CD4-positive, alpha-beta T cell treated with Interleukin-4 for 1 hour (primary cell): ENCODE data around the gene RIPOR3.
"Not testable (repeated sequence)": the region's sequence is repeated elsewhere in the genome, so short reads cannot be mapped to it uniquely, and the experiment has no call there.

Source experiments
- DNase-seq, 2 donors: peaks; one replicate each; pipeline ENCODE4 v3.0.0-alpha.2; 2020 to 2022

Gene RIPOR3

DNA sequence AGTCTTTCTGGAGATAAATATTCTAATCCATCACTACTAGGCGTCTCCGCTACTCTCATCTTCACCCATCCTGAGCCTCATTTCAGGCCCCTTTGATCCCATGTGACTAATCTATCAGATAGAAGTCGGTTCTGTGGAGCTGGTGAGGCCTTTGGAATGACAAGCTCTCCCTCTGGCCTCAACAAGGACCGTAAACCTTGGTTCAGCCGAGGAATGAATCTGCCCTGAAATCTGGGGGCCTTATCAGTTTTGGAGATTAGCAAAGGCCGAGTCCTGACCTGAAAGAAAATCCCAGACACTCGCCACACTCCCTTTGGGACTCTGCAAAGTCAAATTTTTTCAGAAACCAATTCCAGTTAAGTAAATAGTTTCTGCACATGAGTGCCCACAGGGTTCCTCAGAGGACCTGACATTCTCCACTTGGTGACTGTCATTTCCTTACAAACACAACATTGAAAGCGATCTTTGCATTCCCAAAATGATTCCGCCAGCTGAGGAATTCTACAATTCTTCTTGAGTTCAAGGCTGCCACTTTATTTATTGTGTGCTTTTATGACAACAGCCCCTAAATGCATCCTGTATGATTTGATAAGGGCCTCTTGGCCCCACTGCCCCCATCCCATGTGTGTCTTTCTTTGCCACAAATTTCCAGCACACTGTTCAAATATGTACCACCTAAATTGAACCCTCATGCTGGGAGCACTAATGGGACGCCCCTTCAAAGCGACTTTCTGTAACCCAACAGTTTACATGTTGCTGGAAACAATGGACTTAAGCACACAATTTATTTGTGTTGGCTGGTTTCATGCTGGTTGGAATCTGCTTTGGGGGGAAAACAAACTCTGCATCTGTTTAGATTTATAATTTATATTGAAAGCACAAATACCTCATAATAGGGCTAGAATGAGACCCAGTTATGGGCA lies 10.0 kb upstream of the RIPOR3 start:
- DNase-seq, result no peak

DNA sequence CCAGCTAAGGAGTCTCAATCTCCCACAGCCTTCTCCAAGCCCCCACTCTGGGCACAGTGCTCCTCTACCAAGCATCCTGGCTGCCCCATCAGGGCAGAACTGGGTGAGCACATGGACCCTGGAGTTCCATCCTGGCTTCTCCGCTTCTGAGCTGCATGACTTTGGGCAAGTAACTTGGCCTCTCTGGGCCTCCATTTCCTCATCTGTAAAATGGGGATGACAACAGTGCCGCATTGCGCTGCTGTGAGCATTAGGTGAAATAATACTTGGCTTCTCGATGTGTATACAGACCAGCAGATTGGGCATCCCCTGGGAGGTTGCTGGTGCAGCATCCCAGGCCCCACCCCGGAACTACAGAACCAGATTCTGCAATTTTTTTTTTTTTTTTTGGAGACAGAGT lies 8.3 kb upstream of the RIPOR3 start:
- no peak for DNase-seq

DNA sequence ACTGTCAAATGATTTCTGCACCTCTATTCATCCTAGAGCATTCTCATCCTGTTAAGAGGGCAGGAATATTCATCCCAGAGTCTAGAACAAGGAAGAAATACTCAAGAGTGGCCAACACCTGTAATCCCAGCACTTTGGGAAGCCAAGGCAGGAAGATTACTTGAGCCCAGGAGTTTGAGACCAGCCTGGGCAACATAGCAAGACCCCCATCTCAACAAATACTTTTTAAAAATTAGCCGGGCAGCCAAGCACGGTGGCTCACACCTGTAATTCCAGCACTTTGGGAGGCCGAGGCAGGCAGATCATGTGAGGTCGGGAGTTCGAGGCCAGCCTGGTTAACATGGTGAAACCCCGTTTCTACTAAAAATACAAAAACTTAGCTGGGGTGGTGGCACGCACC lies 6.9 kb upstream of the RIPOR3 start:
- not testable (repeated sequence) for DNase-seq

DNA sequence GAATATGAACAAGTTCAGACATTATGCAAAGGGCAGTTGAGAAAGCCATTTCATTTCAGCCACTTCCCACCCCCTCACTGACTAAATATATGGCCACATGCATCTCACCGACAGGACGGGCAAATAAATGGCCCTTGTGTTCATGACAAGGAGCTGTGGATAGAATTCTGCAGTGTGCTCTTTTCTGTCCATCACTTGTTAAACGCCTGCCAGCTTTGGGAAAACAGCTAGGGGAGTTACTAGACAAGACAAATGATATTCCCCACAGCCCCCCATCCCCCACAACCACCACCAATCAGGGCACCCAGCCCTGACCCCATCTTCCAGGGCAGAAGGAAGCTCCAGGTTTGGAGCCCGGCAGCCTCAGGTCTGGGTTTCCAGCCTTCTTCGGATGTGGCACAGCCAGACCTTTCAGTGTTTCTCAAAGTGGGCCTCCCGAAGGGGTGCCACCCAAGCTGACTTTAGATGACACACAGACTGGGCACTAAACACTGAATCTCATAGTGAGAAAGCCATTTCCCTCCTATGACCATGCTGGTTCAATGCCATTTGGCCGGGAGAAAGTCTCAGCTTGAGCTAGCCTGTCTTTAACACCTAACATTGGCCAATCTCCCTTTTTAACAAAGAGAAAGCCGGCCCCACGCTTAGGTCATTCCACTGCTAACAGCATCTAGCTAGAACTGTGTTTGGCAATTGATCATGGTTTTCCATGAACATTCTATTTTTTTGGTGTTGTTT lies 4.0 kb upstream of the RIPOR3 start:
- no peak for DNase-seq

DNA sequence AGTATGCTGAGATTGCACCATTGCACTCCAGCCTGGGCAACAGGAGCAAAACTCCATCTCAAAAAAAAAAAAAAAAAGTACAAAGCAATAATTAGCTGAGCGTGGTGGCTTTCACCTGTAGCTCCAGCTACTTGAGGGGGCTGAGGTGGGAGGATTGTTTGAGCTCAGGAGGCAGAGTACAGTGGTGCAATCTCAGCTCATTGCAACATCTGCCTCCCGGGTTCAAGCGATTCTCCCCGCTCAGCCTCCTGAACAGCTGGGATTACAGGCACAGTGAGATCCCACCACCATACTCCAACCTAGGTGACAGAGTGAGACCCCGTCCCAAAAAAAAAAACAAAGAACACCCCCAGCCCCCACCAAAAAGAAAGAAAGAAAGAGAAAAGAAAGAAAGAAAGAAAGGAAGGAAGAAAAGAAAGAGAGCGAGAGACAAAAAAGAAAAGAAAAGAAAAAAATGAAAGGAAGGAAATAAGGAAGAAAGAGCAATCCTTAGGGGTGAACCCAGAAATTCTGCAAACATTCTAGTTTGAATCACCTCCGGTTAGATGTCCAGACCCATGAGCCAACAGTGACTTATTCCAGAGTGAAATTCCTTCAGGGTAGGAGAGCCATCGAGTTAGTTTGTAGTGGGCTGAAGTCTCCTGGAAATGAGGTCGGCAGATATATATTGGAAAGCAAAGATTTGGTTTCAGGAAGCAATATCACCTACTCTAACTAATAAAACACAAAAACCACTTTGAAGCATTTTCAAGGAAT lies 3.2 kb upstream of the RIPOR3 start:
- DNase-seq, result no peak

DNA sequence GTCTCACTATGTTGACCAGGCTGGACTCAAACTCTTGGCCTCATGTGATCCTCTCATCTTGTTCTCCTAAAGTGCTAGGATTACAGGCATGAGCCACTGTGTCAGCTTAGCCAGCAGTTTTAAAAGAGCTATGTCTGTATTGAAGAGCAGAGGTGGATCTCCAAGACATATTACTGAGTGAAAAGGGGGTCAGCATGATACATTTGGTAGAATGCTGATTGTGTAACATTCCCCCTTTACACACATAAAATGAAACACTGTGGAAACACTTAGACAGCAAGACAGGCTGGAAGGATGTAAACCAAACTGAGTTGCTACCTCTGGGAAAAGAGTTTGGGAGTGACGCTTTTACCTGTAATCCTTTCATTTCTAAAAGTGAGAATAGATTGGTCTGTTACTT lies 1.7 kb upstream of the RIPOR3 start:
- no peak for DNase-seq

DNA sequence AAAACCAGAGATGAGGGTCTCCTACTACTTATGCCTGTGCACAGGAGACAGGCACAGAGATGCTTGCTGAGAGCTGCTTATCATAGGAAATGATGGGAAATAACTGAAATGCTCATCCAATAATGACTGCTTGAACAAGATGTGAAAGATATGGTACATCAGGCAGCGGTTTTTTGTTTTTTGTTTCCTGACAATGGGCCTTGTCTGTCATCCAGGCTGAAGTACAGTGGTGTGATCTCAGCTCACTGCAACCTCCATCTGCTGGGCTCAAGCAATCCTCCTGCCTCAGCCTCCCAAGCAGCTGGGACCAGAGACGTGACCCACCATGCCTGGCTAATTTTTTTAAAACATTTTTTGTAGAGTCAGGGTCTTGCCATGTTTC lies 1.2 kb upstream of the RIPOR3 start:
- no peak for DNase-seq

DNA sequence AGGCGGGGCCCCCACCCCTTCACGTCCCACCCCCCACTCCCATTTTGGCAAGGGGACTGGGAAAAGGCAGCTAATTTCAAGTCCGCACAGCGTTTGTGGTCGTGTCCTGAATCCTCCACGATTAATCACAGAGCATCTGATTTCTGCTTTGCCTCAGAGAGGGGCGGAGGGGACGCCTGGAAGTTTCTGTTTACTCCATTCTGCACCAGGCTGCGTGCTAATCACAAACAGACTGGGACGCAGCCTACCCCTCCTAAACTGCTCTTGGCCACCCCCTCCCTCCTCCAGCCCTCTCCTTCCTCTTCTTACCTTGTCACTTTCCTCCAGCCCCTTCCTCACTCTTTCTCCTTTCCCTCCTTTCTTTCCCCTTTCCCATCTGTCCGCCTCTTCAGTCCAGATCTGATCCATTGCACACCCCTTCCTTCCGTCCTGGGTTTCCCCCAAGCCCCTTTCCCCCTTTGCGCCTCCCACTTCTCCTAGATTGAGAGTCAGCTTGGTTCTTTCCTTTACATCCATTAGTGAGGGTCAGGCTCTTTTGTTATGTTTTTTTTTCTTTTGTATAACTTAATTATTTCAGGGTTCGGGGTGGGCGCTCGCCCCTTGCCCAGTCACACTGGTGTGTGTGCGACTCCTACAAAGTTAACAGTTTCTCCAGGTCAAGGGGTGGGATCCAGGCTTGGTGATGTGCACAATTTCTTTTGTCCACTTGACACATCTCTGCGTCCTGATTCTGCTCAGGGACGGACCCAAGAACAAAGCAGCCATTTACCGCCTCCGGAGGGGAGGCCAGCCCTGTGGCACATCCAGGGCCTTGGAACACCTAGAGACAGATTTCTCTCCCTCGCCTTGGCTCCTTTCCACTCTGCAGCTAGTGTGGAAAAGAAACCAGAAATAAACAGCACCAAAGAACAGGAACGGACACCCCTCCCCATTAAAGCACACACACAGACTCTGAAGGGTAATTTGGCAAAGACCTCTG lies 520 bp upstream of the RIPOR3 start:
- DNase-seq, result no peak

DNA sequence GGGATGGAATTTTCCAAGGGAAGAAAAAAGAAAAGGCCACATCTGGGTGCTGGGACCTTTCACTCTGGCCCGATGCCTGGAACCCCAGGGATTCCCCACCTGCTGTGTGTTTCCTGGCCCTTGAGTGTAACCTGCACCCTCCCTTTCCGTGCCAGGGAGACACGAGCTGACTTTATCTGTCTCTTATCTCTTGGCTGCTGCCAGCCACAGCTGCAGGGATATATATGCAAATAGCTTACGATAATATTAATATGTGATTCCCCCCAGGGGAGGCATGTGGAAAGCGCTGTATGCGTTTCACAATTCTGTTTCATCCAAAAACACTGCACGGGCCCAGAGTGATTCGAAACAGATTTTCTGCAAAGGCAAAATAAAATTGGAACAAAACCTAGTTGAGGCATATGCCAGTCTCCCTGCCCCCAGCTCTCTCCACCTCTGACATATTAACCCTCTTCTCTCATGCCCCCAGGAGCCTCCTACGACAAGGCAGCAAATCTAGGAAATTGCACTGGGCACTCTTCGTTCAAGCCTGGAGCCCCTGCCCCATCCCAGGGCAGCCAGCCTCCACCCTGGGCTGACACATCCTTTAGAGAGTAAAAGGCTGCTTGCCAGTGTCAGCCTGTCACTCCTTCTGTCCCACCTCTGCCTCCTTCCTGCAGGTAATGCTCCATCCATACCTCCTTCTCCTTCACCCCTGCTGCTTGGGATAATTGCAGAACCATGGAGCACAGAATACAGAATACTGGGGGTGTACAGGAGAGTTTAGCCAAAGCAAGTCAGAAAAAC lies 1.3 kb downstream of the RIPOR3 start:
- no peak for DNase-seq

DNA sequence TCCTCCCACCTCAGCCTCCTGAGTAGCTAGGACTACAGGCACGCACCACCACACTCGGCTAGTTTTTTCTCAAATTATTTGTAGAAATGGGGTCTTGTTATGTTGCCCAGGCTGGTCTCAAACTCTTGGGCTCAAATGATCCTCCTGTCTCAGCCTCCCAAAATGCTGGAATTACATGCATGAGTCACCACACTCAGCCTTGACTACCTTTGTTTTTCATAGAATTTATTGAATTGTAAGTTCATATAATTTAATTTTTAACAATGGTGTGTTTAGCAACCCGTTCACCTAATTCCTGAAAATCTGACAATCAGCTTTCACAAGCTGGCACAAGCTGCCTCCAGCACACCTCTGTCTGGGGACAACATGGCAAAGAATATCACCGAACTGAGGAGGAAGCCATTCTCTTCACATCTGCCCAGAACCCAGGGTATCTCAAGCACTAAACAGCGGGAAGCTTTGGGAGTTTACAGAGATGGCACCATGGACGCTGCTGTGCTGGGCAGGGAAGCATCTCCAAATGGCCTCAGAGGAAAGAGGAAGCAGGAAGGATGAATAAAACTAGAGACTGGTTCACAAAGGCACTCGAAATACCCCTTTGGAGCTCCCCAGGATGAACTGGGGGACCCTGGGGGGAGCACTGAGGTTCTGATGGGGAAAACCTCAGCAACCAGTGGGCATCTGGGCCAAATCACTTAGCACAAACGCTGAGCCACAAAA lies 2.9 kb downstream of the RIPOR3 start:
- DNase-seq, result no peak

DNA sequence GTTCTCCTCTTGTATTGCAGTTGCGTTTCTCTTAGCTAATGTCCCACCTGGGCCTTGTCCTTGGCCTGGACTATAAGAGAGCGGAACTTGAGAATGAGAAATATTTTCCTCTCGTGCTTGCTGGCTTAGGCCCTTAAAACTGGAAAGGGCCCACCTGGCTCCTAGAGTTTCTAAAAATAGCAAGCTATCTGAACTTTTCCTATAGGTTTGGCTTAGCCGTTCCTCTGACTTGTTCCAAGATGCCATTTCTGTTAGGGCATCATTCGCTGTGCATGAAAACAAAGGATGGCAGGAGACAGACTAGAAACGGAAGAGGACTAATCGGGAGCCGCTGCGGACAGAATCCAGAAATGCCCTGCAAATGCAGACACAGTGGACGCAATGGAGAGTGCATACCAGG lies 4.5 kb downstream of the RIPOR3 start:
- no peak for DNase-seq

DNA sequence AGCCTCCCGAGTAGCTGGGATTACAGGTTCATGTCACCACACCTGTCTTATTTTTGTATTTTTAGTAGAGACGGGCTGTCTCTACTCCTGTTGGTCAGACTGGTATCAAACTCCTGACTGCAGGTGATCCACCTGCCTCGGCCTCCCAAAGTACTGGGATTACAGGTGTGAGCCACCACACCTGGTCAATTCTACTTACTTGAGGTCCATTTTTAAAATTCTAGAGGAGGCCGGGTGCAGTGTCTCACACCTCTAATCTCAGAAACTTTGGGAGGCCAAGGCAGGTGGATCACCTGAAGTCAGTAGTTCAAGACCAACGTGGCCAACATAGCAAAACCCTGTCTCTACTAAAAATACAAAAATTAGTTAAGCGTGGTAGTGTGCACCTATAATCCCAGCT lies 7.8 kb downstream of the RIPOR3 start:
- DNase-seq, result no peak

DNA sequence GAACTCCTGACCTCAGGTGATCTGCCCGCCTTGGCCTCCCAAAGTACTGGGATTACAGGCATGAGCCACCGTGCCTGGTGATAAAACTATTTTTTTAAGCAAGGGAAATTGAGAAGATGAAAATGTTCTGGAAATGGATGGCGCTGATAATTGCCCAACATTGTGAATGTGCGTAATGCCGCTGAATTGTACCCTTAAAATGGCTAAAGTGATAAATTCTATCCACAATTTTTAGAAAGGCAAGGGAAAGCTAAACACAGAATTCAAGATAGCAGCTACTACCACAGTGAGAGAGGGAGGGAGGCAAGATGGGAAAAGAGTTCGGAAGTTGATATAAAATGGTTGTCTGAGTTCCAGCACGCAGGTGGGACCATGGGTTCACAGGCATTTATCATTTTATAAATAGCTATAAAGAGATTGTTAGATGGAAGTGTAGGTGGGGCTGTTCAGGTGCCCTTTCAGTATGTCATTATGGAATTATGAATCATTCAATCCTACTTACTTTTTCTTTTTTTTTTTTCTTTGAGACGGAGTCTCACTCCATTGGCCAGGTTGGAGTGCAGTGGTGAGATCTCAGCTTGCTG lies 8.3 kb downstream of the RIPOR3 start:
- no peak for DNase-seq

DNA sequence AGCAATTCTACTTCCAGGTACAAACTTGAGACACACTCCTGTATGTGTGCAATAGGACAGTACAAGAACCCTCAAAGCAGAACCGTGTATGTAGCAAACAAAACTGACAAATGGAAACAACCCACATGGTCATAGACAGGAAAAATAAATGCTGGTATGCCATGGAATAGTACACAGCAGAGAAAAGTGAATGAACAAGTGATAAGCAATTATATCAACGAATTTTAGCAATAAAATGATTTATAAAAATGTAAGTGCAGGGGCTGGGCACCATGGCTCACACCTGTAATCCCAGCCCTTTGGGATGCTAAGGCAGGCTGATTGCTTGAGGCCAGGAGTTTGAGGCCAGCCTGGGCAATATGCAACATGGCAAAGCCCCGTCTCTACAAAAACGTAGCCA lies 9.3 kb downstream of the RIPOR3 start:
- DNase-seq, result no peak

DNA sequence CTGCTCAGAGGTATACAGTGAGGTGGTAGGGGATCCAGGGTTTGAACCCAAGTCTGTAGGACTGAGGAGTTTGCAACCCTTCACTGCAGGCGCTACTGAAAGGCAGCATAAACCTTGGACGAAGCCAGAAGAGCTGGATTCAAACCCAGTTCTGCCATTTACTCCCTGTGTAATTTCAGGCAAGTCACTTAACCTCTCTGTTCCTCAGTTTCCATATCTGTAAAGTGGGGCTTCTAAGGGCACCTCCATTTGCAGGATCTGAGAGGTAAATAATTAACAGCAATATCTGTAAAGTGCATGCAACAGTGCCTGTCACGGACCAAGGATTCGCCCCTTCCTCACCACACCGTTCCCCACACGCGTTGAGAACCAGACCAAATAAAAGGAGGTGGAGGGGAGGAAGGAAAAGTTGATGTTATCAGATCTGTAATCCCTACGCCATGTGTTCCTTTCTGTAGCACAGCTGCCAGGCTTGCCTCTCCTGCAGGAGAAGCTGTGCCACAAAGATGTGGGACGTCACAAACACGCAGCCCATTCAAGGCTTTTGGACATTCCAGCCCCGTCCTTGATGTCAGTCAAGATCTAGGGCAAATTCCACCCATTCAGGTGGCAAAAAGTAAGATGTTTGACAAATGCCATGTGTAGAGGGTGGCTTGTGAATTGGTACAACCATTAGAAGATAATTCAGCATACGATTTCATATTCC lies 9.8 kb downstream of the RIPOR3 start:
- no peak for DNase-seq

DNA sequence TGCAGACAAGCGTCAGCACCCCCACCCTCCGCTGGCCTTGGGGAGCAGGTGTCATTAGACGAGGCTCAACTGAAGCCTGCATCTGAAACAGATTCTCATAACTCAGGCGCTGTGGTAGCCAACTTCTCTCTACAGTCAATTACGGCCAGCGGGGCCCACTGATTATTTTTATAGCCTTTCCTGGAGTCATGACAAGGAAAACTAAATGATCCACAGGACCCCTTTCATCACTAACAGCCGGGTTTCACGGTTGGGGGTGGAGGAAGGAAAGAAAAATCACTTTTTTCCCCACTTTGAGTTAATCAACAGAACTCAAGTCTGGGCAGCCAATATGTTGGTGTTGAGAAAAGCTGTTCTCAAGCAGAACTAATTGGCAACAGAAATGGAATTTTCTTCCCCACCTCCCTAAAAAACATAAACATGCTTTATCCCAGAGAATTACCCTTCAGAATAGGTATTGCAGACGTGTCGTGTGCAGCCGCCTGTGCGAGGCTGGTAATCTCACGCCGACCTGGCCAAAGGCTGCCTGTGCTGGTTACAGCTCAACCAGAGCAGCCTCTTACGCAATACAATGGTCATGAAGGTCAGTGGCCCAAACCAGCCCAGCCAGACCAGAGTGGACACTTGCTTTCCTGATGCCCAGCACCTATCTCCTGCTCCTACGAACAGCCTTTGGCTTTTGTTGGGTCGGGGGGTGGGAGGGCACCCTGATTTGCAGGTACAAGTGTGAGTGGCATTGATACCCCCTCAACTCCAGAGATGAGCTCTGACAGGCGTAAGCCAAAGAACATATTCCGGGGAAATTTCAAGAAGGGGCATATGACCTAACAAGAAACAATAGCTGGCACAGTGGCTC lies 11.0 kb downstream of the RIPOR3 start:
- no peak for DNase-seq

DNA sequence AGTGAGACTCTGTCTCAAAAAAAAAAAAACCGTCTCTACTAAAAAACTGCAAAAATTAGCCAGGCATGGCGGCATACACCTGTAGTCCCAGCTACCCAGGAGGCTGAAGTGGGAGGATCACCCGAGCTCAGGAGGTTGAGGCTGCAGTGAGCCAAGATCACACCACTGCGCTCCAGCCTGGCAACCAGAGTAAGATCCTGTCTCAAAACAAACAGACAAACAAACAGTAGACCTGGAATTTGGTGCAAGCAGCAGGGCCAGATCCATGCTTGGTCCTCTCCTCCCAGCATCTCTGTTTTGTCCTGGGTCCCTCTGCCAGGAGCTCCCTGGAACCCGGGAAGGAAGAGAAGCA lies 11.6 kb downstream of the RIPOR3 start:
- no peak for DNase-seq

DNA sequence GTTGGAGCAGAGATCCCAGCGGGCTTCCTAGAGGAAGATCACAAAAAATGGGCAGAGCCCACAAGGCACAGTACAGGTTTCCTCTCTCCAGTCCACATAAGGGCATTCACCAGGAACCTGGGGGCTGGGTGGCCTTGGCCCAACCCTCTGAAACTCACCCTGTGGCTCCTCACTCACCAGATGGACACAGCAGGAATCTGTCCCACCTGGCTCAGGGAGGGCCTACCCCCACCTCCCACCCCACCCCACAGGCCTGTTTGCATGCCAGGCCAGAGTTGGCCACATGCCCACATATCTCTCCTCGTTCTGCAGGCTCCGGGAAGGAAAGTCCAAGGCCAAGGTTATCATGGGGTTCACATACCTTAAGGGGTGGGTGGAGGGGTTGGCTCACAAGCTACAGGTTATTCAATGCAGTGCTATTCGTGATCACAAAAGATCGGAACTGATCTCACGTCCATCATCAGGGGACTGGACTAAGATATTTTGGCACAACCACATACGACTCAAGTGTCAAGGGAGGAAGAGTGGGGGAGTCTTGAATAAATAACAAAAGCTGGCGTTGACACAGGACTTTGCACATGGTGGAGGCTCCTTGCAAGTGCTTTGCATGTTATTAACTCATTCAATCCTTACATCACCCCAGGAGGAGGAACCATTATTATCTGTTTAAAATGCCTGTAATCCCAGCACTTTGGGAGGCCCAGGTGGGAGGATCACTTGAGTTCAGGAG lies 13.0 kb downstream of the RIPOR3 start:
- no peak for DNase-seq
